Left renal cortex interstitium (tissue), 4 donors: ENCODE data around the gene SIK3. TPM values are rescaled to one million over a fixed set of nuclear protein-coding genes. Genes with fewer than 3 reads are reported as not detected.
"Not testable (repeated sequence)": the region's sequence is repeated elsewhere in the genome, so short reads cannot be mapped to it uniquely, and the experiment has no call there.

Experiments used
- DNase-seq, 4 donors: peaks; one replicate each; pipeline ENCODE4 v3.0.0-alpha.2; 2013; ENCODE audit warnings: low read depth in 4 of 4, low spot score in 2 of 4, missing footprints in 1 of 4
- polyA plus RNA-seq, 4 donors: library from polyadenylated mRNA; unstranded; fragments of 120-200 nt; gene quantifications; one replicate each; pipeline ENCODE4 v1.2.1, GENCODE V29; 2013; ENCODE audit not compliant: insufficient read length in 4 of 4

SIK3 gene
- polyA plus RNA-seq, 4 donors, result 26.1 to 50.9 (median 35.8) TPM

GRCh38 chr11:117052196-117053149, 45.8 kb downstream of the SIK3 start:
- no peak for DNase-seq

GRCh38 chr11:117050121-117050520, 48.1 kb downstream of the SIK3 start:
- DNase-seq, result not testable (repeated sequence)

DNA sequence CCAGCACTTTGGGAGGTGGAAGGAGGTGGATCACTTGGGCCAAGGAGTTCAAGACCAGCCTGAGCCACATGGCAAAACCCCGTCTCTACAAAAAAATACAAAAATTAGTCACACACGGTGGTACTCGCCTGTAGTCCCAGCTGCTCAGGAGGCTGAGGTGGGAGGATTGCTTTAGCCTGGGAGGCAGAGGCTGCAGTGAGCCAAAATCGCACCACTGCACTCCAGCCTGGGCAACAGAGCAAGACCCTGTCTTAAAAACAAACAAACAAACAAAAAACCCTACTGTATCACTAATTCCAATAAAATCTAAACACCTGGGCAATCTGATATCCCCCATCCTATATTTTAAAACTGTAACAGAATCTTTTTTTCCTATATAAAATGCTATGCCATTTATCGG, 51.6 kb downstream of the SIK3 start:
- not testable (repeated sequence) for DNase-seq

DNA sequence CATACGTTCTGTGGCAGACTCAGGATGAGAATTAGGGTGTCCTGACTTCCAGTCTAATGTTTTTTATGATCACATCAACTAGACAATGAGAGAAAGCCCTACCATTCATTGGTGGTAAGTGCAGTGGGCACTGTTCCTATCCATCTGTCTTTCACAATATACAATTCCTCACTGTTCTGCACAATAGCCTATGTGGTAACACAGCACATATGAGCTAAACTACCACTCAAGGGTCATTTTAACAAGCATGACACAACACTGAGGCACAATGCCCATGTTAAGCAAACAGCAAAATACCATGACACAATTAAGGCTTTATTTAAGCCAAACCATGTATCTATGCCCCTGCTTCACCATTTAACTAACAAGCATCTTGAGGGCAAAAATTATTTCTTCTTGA, 52.3 kb downstream of the SIK3 start:
- DNase-seq, result no peak

DNA sequence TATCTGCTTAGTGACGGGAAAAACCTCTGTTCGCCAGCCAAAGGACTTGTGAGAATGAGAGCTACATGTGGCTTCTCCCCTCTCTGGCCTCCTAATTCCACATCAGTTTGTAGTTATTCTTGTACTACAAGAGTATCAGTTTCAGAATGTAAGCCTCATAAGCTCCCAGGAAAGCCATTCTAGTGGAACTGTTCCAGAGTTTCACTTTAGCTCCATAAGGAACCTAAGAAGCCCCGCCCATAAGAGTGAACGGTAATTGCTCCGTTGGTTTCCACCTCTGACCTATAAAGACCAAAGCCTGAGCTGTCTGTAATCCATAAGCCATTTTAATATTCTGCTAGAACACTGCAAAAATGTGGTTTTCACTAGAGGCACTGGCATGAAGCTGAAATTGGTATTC, 53.0 kb downstream of the SIK3 start:
- DNase-seq, result peak; percentile 31 to 74 (median 52)

- DNase-seq, result no peak
Measured at GRCh38 chr11:117044287-117045035, 53.8 kb downstream of the SIK3 start.

DNA sequence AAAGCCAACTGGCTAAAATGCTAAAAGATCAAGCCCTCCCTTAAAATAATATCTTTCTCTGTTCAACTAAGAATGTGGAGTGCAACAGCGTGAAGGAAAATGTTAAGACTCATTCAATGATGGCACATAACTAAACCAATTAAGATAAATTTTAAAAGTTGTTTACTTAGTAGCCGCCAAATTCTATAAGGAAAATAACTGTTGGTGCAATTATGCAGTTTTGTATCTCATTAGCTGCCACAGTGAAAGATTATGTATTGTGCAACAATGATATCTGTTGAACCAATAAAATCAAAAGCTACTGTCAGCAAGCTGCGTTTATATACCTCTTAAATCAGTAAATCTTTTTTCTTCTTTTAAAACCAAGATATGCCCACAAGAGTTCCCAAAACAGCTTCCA, 55.5 kb downstream of the SIK3 start:
- no peak for DNase-seq

- DNase-seq, result no peak
Measured at GRCh38 chr11:117039900-117040299, 58.3 kb downstream of the SIK3 start.

DNA sequence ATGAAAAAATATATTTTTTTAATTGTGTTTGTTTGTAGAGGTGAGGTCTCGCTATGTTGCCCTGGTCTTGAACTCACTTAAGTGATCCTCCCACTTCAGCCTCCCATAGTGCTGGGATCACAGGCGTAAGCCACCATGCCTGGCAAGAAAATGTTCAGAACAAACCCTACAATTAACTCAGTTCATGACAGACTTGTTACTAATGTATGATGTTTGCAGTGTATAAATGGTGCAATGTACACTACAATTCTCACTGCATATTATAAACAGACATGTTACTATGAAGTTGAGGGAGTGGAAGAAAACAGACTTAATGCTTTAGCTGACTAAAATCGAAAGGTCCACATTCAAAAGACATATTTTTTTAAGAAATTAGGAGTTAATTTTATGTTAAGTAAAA, 59.0 kb downstream of the SIK3 start:
- no peak for DNase-seq

- no peak for DNase-seq
Measured at GRCh38 chr11:117037975-117038350, 60.3 kb downstream of the SIK3 start.

GRCh38 chr11:117037279-117037974, 60.8 kb downstream of the SIK3 start:
- no peak for DNase-seq

DNA sequence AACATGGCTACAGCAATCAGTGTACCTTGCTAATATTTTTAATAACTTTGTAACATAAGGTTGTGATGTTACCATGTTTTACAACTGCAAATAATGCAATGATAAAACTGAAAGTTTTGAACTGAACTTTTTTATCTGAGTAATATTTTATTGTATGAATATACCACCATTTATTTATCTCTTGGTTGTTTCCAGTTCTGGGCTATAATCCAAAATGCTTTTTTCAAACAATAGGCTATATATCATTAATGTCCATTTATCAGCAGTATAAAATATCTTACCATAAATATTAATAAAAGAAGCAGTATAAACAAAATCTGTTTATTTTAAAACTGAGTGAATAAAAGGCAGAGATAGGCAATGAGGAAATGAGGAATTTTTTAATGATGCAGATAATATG, 63.3 kb downstream of the SIK3 start:
- DNase-seq, result no peak

GRCh38 chr11:117026593-117027330, 71.5 kb downstream of the SIK3 start:
- no peak for DNase-seq

GRCh38 chr11:117023707-117024106, 74.5 kb downstream of the SIK3 start:
- not testable (repeated sequence) for DNase-seq

- DNase-seq, result no peak
Measured at GRCh38 chr11:117023178-117023577, 75.0 kb downstream of the SIK3 start.

DNA sequence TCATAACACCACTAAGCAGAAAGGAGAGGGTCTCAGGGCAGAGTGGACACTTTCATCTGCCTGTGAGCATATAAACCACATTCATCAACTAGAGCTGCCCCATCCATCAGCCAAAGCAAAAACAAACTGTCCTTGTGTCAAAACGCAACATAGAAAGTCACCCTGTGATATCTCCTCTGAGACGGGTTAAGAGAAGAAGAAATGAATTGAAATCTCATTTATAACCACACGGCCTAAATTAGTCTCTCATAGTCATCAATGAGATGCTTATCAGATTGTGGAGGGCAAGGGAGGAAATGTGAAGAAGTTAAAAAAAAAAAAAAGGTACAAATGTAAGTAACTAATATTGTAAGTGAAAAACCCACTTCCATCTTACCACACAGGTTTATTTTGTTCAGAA, 75.7 kb downstream of the SIK3 start:
- DNase-seq, result no peak

GRCh38 chr11:117020869-117021564, 77.2 kb downstream of the SIK3 start:
- DNase-seq, result no peak

DNA sequence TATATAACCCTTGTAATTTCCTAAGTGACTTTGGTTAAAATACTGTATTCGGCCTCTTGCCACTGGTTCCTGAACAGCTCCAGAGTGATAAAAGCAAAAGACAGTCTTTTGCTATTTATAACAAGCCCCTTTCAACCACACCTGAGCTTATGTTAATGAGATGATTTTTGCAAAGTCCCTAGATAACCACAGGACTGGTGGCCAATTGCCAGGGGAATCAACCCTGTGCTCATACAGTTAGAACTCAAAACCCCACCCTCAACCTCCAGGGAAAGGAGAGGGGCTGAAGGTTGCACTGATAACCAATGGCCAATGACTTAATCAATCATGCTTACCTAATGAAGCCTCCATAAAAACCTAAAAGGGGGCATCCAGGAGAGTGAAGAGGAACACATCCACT, 77.9 kb downstream of the SIK3 start:
- DNase-seq, result no peak

DNA sequence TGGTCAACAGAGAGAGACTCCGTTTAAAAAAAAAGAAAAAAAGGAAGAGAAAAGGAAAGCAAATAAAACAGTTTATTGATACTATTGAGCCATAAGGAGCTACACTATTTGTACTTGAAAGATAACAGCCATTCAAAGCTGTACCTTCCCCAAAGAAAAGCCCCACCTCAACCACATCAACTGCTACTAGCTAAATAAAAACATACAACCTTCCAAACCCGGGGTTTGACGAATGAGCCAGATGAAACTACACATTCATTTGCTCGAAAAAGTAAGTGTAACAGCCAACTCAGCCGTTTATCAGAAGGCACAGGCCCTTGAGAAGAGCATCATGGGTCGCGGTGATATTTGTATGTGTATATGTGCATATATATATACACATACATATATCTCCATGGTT, 78.4 kb downstream of the SIK3 start:
- no peak for DNase-seq

DNA sequence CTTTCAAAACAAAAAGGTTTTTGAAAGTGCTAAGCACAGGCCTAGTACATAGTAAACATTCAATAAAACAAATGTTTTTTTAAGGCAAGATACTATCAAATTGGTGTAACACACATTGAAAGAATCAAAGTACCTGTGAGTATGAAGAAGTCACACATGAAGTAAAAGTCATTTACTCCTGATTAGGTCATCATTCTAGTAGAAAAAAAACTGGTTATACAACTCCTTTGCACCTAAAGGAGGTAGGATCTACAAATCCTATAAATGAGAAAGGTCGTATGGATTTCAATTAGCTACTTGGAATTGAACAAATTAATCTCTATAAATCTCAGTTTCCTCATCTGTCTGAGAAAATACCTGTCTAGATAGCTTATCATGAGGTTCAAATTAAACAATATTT, 80.8 kb downstream of the SIK3 start:
- DNase-seq, result no peak
